Head of caudate nucleus (tissue), 42 donors: ENCODE data around the gene RPL37A.

Source experiments
- DNase-seq, 42 donors: peaks; one replicate each; pipeline versions ENCODE4 v3.0.0 to v3.0.0-alpha.2; 2020 to 2021; ENCODE audit warnings: mixed read lengths in 7 of 42
- intact Hi-C: fragments of 100-400 bp; cut with DNase I; formaldehyde crosslinking; loops from one replicate; pipeline ENCODE4 v1.15.0; 2022

RPL37A gene

GRCh38 chr2:216485745-216486144, 12.9 kb upstream of the RPL37A start:
- peak in 1 of 42 donors; percentile 4 for DNase-seq
- intact Hi-C loops, result no loop called here

- intact Hi-C loops, result no loop called here
Observed at GRCh38 chr2:216486271-216486670, 12.4 kb upstream of the RPL37A start.

GRCh38 chr2:216486708-216487107, 11.9 kb upstream of the RPL37A start:
- DNase-seq, result no peak
- intact Hi-C loops, result no loop called here

More at GRCh38 chr2:216486271-216486670, 12.4 kb upstream of the RPL37A start:
- no peak for DNase-seq

GRCh38 chr2:216490061-216490460, 8.6 kb upstream of the RPL37A start:
- DNase-seq, result no peak
- intact Hi-C loops, result no loop called here

GRCh38 chr2:216491793-216492596, 6.6 kb upstream of the RPL37A start:
- peak in 2 of 42 donors; percentile 33 to 41 for DNase-seq
- intact Hi-C loops, result no loop called here

- peak in 38 of 42 donors; percentile 14 to 85 (median 53) for DNase-seq
- intact Hi-C loops, result no loop called here
Observed at GRCh38 chr2:216492597-216493333, 5.9 kb upstream of the RPL37A start.

GRCh38 chr2:216493334-216493685, 5.3 kb upstream of the RPL37A start:
- intact Hi-C loops, result no loop called here
- DNase-seq, result peak in 1 of 42 donors; percentile 35

- peak in 1 of 42 donors; percentile 20 for DNase-seq
- intact Hi-C loops, result loop anchor here (5.0 kb wide), 1 partner anchor 73 kb away; no protein-coding TSS in a partner anchor
Observed at GRCh38 chr2:216495656-216496055, 3.0 kb upstream of the RPL37A start.

- DNase-seq, result no peak
- intact Hi-C loops, result loop anchor here (5.0 kb wide), 1 partner anchor 75 kb away; no protein-coding TSS in a partner anchor
Observed at GRCh38 chr2:216497382-216498069, 1.1 kb upstream of the RPL37A start.

GRCh38 chr2:216498070-216498378, 620 bp upstream of the RPL37A start:
- intact Hi-C loops, result loop anchor here (5.0 kb wide), 1 partner anchor 76 kb away; no protein-coding TSS in a partner anchor
- DNase-seq, result no peak

GRCh38 chr2:216499641-216500218, 1.1 kb downstream of the RPL37A start:
- intact Hi-C loops, result loop anchor here (5.0 kb wide), 1 partner anchor 77 kb away; no protein-coding TSS in a partner anchor
- no peak for DNase-seq

- intact Hi-C loops, result no loop called here
Observed at GRCh38 chr2:216500572-216500971, 1.9 kb downstream of the RPL37A start.

GRCh38 chr2:216501854-216502253, 3.2 kb downstream of the RPL37A start:
- no peak for DNase-seq

More at GRCh38 chr2:216500572-216500971, 1.9 kb downstream of the RPL37A start:
- DNase-seq, result no peak

GRCh38 chr2:216502381-216503158, 3.9 kb downstream of the RPL37A start:
- no peak for DNase-seq
- intact Hi-C loops, result no loop called here

More at GRCh38 chr2:216501854-216502253, 3.2 kb downstream of the RPL37A start:
- intact Hi-C loops, result no loop called here

GRCh38 chr2:216503159-216503629, 4.5 kb downstream of the RPL37A start:
- intact Hi-C loops, result no loop called here

GRCh38 chr2:216503697-216504375, 5.2 kb downstream of the RPL37A start:
- intact Hi-C loops, result no loop called here

More at GRCh38 chr2:216503159-216503629, 4.5 kb downstream of the RPL37A start:
- DNase-seq, result no peak

GRCh38 chr2:216504376-216504762, 5.7 kb downstream of the RPL37A start:
- DNase-seq, result no peak
- intact Hi-C loops, result no loop called here

More at GRCh38 chr2:216503697-216504375, 5.2 kb downstream of the RPL37A start:
- no peak for DNase-seq
